Measurements from ENCODE around the gene CTPS2. TPM values are rescaled to one million over a fixed set of nuclear protein-coding genes. Genes with fewer than 3 reads are reported as not detected.

The CTPS2 gene
- total RNA-seq, 1 donor from 2014 or later, result 4.9 TPM

DNA sequence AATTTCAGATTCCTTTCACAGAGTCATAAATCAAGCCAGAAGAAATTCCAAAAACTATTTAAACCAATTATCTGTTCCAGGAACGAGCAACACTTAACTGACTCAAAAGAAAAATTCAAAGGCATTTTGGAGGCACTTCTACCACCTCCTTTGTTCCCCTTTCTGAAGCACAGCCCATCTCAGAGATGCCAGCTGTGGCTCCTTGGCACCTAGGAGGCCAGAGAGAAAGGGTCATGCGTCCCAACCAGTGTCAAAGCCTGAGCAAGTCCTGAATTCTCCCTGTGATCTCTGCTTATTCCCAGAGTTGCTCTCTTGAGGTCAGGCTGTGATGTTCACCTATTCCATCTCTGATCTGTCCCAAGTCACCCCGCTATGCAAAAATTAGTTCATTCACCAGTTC is 167.5 kb downstream of the CTPS2 start:
- Histone ChIP-seq H3K4me1 (no peaks in the 10 kb centered on the region), H3K27ac (replicated peaks) (no peak overlapping the region), H3K4me3 (no peak overlapping the region), H3K9me3 (replicated peaks) (no peaks in the 10 kb centered on the region), H3K27me3 (ENCODE audit: low read depth) (no peaks in the 10 kb centered on the region), H3K36me3 (no peaks in the 10 kb centered on the region)
- intact Hi-C loops (cut with micrococcal nuclease), result no loop called here
- no peak for DNase-seq
- TF ChIP-seq, protein P1, sequence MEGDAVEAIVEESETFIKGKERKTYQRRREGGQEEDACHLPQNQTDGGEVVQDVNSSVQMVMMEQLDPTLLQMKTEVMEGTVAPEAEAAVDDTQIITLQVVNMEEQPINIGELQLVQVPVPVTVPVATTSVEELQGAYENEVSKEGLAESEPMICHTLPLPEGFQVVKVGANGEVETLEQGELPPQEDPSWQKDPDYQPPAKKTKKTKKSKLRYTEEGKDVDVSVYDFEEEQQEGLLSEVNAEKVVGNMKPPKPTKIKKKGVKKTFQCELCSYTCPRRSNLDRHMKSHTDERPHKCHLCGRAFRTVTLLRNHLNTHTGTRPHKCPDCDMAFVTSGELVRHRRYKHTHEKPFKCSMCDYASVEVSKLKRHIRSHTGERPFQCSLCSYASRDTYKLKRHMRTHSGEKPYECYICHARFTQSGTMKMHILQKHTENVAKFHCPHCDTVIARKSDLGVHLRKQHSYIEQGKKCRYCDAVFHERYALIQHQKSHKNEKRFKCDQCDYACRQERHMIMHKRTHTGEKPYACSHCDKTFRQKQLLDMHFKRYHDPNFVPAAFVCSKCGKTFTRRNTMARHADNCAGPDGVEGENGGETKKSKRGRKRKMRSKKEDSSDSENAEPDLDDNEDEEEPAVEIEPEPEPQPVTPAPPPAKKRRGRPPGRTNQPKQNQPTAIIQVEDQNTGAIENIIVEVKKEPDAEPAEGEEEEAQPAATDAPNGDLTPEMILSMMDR (IDR thresholded peaks at IDR 0.05; ENCODE audit: borderline replicate concordance), result no peak

Small RNA genes lying within 50 kb of the gene (microRNA-seq; reads per million reads assigned to microRNA genes)
- not detected for gene MIR548AM

Other genes starting within 250 kb of the CTPS2 start
- not detected for gene S100G, start 62.5 kb downstream of the CTPS2 start, total RNA-seq
- gene SYAP1, start 6.9 kb upstream of the CTPS2 start, total RNA-seq, result 18.1 TPM
- gene TXLNG, start 73.8 kb upstream of the CTPS2 start, total RNA-seq, result 5.1 TPM
- 115 TPM for gene RBBP7, start 157.7 kb upstream of the CTPS2 start, total RNA-seq
- 7.6 TPM for gene REPS2, start 234.0 kb upstream of the CTPS2 start, total RNA-seq

Data from left ventricle myocardium inferior (tissue), 1 donor.